B cell (primary cell): ENCODE measurements around the gene FGFR3. TPM values are rescaled to one million over a fixed set of nuclear protein-coding genes. Genes with fewer than 3 reads are reported as not detected.
A peak's percentile ranks its signal among the peaks of the same experiment; 100 is the strongest.

Experiments used
- ATAC-seq: fragments of 200-7000 bp; cut with Tn5 transposase; one replicate; pipeline ENCODE4 v1.10.0; 2021; ENCODE audit warnings: low read depth, mild to moderate bottlenecking, moderate number of reproducible peaks, moderate library complexity
- CTCF ChIA-PET: fragments of 350-600 bp; sonication (Branson Sonifier 250); formaldehyde crosslinking; loops from one replicate; lab custom pipeline; 2021; ENCODE audit warnings: antibody characterized with exemption, inconsistent platforms; lab: Charles Lee
- POLR2A ChIA-PET: fragments of 350-600 bp; sonication (Branson Sonifier 250); formaldehyde crosslinking; loops from one replicate; lab custom pipeline; 2021; ENCODE audit warnings: antibody characterized with exemption; lab: Charles Lee
- DNase-seq: peaks from one replicate; pipeline ENCODE4 v3.0.0; 2013
- H2AFZ ChIP-seq: 2 replicates; pipeline ENCODE4 v1.6.1; 2012; ENCODE audit warnings: mild to moderate bottlenecking, low read depth, low read length; ENCODE audit not compliant: insufficient read depth, poor library complexity, severe bottlenecking
- H3K27ac ChIP-seq, 2 donors: 1 replicate in 1 of 2; 2 replicates in 1 of 2; pipeline ENCODE4 v1.5.1; 2012 to 2013; ENCODE audit warnings: low read length in 2 of 2, mild to moderate bottlenecking in 2 of 2, moderate library complexity in 1 of 2
- H3K27me3 ChIP-seq, 4 experiments: fragments of 200-600 bp in 1 of 4; sonication (generic) in 1 of 4; replicated peaks in 1 of 4; 1 replicate in 2 of 4; 2 replicates in 2 of 4; pipeline versions ENCODE4 v1.6.1 to v1.7.0; 2013 to 2016; ENCODE audit warnings: low read length in 3 of 4, mild to moderate bottlenecking in 2 of 4, mixed read lengths in 1 of 4, moderate library complexity in 1 of 4; ENCODE audit not compliant: insufficient read depth in 4 of 4, control insufficient read depth in 3 of 4; ENCODE audit errors: control extremely low read depth in 1 of 4
- H3K36me3 ChIP-seq, 2 experiments: replicated peaks in 1 of 2; 1 replicate in 1 of 2; 2 replicates in 1 of 2; pipeline versions ENCODE4 v1.6.1 to v1.7.1; 2013; ENCODE audit warnings: low read length in 1 of 2; ENCODE audit not compliant: insufficient read depth in 2 of 2, control insufficient read depth in 1 of 2; ENCODE audit errors: control extremely low read depth in 1 of 2, extremely low read depth in 1 of 2
- H3K4me1 ChIP-seq, 2 donors: fragments of 200-600 bp in 1 of 2; sonication (generic) in 1 of 2; 1 replicate in 1 of 2; 2 replicates in 1 of 2; pipeline versions ENCODE4 v1.5.1 to v1.6.1; 2013 to 2017; ENCODE audit warnings: low read length in 2 of 2; ENCODE audit not compliant: control insufficient read depth in 2 of 2, insufficient read depth in 2 of 2
- H3K4me2 ChIP-seq: replicated peaks from 2 replicates; pipeline ENCODE3; 2012; ENCODE audit warnings: mild to moderate bottlenecking, low read depth, low read length; ENCODE audit not compliant: poor library complexity, severe bottlenecking
- H3K4me3 ChIP-seq, 5 experiments: fragments of 200-600 bp in 1 of 5; sonication (generic) in 1 of 5; 1 replicate in 3 of 5; 2 replicates in 2 of 5; pipeline versions ENCODE4 v1.5.1 to v1.7.0; 2011 to 2016; ENCODE audit warnings: low read length in 4 of 5, mild to moderate bottlenecking in 4 of 5, low read depth in 2 of 5, control low read depth in 1 of 5, moderate library complexity in 1 of 5; ENCODE audit not compliant: insufficient read depth in 1 of 5; ENCODE audit errors: control extremely low read depth in 1 of 5, extremely low read depth in 1 of 5
- H3K79me2 ChIP-seq: fragments of 200-600 bp; sonication (generic); one replicate; pipeline ENCODE4 v1.6.0; 2016; ENCODE audit warnings: low read length; ENCODE audit not compliant: control insufficient read depth, insufficient read depth
- H3K9ac ChIP-seq: fragments of 200-600 bp; sonication (generic); 2 replicates; pipeline ENCODE4 v1.6.1; 2017; ENCODE audit warnings: mild to moderate bottlenecking, low read length, moderate library complexity
- H3K9me3 ChIP-seq, 3 donors: one replicate each; pipeline versions ENCODE4 v1.6.1 to v1.7.1; 2013; ENCODE audit warnings: low read length in 2 of 3; ENCODE audit not compliant: control insufficient read depth in 2 of 3, insufficient read depth in 1 of 3; ENCODE audit errors: control extremely low read depth in 1 of 3
- H4K20me1 ChIP-seq: 2 replicates; pipeline ENCODE4 v1.6.0; 2012; ENCODE audit warnings: mild to moderate bottlenecking, low read length; ENCODE audit not compliant: insufficient read depth, control insufficient read depth, poor library complexity, severe bottlenecking
- H3K27ac Mint-ChIP-seq: one replicate; pipeline ENCODE4 v1.8.0; 2021; ENCODE audit warnings: mixed read lengths
- H3K27me3 Mint-ChIP-seq: one replicate; pipeline ENCODE4 v1.8.0; 2021; ENCODE audit warnings: mixed read lengths
- H3K4me1 Mint-ChIP-seq: one replicate; pipeline ENCODE4 v1.8.0; 2021; ENCODE audit warnings: mixed read lengths
- H3K4me3 Mint-ChIP-seq: one replicate; pipeline ENCODE4 v1.8.0; 2021; ENCODE audit warnings: mixed read lengths
- H3K9me3 Mint-ChIP-seq: one replicate; pipeline ENCODE4 v1.8.0; 2022; ENCODE audit warnings: mixed read lengths; ENCODE audit not compliant: insufficient read depth
- EZH2 ChIP-seq: IDR thresholded peaks from 2 replicates; pipeline ENCODE4 v1.6.1; 2012; ENCODE audit warnings: borderline replicate concordance, low read depth, mild to moderate bottlenecking, moderate library complexity, low read length; ENCODE audit not compliant: insufficient read depth, poor library complexity, severe bottlenecking
- WGBS: methylation state at CpG from one replicate; pipeline ENCODE4 v1.1.5; 2013; ENCODE audit warnings: missing lambda C conversion rate; ENCODE audit not compliant: insufficient coverage; 5-methylcytosine and 5-hydroxymethylcytosine counted together
- intact Hi-C: fragments of 100-400 bp; cut with micrococcal nuclease; formaldehyde crosslinking; loops from one replicate; pipeline ENCODE4 v1.10.0; 2022
- polyA plus RNA-seq: library from polyadenylated mRNA; depleted of rRNA; stranded (reverse); fragments of >200 nt; gene quantifications from 2 replicates; pipeline ENCODE4 v1.2.3, GENCODE V29; 2012
- total RNA-seq, 2 donors: library from RNA; stranded (reverse); fragments of 120-200 nt in 1 of 2; gene quantifications; 1 replicate in 1 of 2; 2 replicates in 1 of 2; pipeline versions ENCODE4 v1.2.3 to v1.2.4, GENCODE V29; 2013 to 2022
- TF ChIP-seq, protein P1 (sequence below): fragments of 200-600 bp; IDR thresholded peaks from one replicate; pipeline ENCODE4 v1.8.0; 2022; ENCODE audit warnings: antibody characterized with exemption, mild to moderate bottlenecking

Gene FGFR3
- total and polyA plus RNA-seq, 2 donors (not counting 1 experiment from before 2014, with no cell fraction given): not detected

DNA sequence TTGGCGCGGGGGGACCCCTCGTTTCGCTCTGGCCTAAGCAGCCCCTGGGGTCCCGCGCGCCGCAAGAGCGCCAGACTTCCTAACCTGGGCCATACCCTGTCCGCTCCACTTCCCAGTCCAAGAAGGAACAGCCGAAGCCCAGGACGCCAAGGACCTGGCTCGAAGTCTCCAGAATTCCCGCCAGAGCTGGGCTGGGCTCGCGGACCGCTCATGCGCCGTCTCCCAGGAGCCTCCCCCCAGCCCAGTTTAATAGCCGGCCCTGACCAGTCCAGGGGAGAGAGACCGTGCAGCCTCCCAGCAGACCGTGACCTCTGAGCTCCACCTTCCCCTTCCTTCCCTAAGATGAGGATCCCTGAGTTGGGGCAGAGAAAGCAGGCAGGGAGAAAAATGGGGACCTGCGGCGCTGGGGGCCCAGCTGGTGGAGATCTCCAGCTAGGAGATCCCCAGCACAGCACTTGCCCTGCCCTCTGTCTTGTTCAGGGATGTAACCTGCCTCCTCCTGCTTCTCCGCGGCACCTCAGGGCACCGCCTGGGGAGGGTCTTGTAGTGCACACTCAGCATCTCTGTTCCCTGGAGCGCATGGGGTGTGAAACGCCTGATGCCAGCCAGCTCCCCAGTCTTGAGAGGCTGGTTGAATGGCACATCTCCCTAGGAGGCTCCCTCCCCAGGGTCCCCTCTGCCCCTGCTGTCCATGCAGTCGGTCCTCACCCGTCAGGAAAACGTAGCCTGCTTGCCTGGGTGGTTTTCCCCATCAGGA is 64.0 kb downstream of the FGFR3 start:
- DNase-seq (no peak), ATAC-seq (no peak)
- Histone ChIP-seq H3K9ac (peak overlapping the region; percentile 84), H3K9me3 (no peaks in the 10 kb centered on the region), H3K36me3 (peaks cover 0 to 5% of the 10 kb centered on the region in 2 experiments), H3K27me3 (peaks cover 0 to 3% (median 0%) of the 10 kb centered on the region in 4 experiments), H3K4me2 (peak overlapping the region; percentile 95), H4K20me1 (peaks cover 12% of the 10 kb centered on the region), H3K4me1 (peaks cover 20 to 25% of the 10 kb centered on the region in 2 donors), H3K79me2 (peaks cover 34% of the 10 kb centered on the region), H3K4me3 (peak overlapping the region in 4 of 5 experiments; percentile 89 to 93 (median 90)), H3K27ac (no peak overlapping the region), H2AFZ (peak overlapping the region; percentile 98)
- peak overlapping the region; percentile 56 for H3K27ac Mint-ChIP-seq
- peaks cover 24% of the 10 kb centered on the region for H3K4me1 Mint-ChIP-seq
- 38% methylated on average over 29 of the region's 32 CpGs for WGBS
- intact Hi-C loops: loop anchor here (1.0 to 5.0 kb wide), 7 partner anchors 13 to 1105 kb away; partner anchors contain the start of genes CFAP99, GRK4, NOP14 and SLBP
- H3K27me3 Mint-ChIP-seq: no peaks in the 10 kb centered on the region
- H3K4me3 Mint-ChIP-seq: peak overlapping the region; percentile 85
- no peak for TF ChIP-seq EZH2
- TF ChIP-seq, protein P1, sequence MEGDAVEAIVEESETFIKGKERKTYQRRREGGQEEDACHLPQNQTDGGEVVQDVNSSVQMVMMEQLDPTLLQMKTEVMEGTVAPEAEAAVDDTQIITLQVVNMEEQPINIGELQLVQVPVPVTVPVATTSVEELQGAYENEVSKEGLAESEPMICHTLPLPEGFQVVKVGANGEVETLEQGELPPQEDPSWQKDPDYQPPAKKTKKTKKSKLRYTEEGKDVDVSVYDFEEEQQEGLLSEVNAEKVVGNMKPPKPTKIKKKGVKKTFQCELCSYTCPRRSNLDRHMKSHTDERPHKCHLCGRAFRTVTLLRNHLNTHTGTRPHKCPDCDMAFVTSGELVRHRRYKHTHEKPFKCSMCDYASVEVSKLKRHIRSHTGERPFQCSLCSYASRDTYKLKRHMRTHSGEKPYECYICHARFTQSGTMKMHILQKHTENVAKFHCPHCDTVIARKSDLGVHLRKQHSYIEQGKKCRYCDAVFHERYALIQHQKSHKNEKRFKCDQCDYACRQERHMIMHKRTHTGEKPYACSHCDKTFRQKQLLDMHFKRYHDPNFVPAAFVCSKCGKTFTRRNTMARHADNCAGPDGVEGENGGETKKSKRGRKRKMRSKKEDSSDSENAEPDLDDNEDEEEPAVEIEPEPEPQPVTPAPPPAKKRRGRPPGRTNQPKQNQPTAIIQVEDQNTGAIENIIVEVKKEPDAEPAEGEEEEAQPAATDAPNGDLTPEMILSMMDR: no peak
- CTCF ChIA-PET: interaction anchor here (1.0 to 1.3 kb wide), 4 partner anchors 13 to 164 kb away, joined by 3 to 5 read pairs (median 3); partner anchors contain the start of genes NSD2 and SLBP
- H3K9me3 Mint-ChIP-seq: no peaks in the 10 kb centered on the region
- POLR2A ChIA-PET: interaction anchor here (0.6 to 1.8 kb wide), 2 partner anchors 13 to 681 kb away, joined by 3 to 11 read pairs; partner anchors contain the start of gene NSD2
